ENCODE results near the gene RAD50. TPM values are rescaled to one million over a fixed set of nuclear protein-coding genes. Genes with fewer than 3 reads are reported as not detected.

RAD50 gene
- total and polyA plus RNA-seq, 5 experiments from 2014 or later = 12.0 to 36.1 (median 30.2) TPM

DNA sequence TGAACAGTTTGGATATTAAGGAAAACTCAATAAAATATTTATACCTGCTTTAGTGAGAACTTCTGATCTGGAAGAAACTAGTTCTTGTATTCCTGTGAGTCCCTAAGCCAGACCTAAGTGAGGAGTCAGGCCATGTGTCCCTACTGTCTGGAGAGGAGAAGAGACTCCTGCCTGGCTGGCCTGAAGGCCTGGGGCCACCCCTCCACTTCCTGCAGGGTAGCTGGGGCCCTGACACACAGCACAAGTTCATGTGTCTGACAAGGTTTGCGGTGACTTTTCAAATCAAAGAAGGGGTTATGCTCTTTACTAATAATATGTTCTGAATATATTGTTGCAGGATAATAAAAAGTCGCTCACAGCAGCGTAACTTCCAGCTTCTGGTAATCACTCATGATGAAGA lies 85.1 kb downstream of the RAD50 start:
- ATAC-seq (no peak), DNase-seq (no peak)
- POLR2A ChIA-PET = no interaction called here
- H3K27ac Mint-ChIP-seq = peak overlapping the region in 2 of 10 donors; percentile 24 to 50
- no peak overlapping the region for H3K4me3 Mint-ChIP-seq
- peaks cover 0 to 64% (median 28%) of the 10 kb centered on the region in 3 donors for H3K36me3 Mint-ChIP-seq
- no peaks in the 10 kb centered on the region for H3K27me3 Mint-ChIP-seq
- peaks cover 0 to 6% (median 2%) of the 10 kb centered on the region in 4 donors for H3K4me1 Mint-ChIP-seq
- peaks cover 0 to 3% (median 0%) of the 10 kb centered on the region in 9 donors for H3K9me3 Mint-ChIP-seq

DNA sequence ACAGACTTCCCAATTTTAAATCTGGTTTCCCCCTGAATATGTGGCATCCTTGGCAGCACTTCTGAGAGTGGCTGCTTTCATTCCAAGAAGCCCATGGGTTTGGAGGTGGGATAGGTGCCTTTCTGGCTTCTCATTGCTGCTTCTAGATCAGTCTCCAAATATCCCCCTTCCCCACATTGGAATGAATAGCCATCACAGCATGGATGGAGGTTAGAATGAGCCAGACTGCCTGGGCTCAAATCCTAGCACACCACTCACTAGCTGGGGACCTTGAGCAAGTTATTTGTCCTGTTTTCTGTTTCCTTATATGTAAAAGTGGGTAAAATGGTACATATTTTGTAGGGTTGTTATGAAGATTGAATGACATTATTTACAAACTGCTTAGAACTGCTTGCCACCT lies 87.4 kb downstream of the RAD50 start:
- H3K27ac Mint-ChIP-seq = peak overlapping the region in 1 of 10 donors; percentile 8
- peaks cover 11 to 42% (median 20%) of the 10 kb centered on the region in 3 donors for H3K36me3 Mint-ChIP-seq
- no peak for ATAC-seq
- peaks cover 2 to 21% (median 14%) of the 10 kb centered on the region in 9 donors for H3K9me3 Mint-ChIP-seq
- H3K27me3 Mint-ChIP-seq = no peaks in the 10 kb centered on the region
- no peak overlapping the region for H3K4me3 Mint-ChIP-seq
- DNase-seq = no peak
- H3K4me1 Mint-ChIP-seq = peaks cover 0 to 6% (median 2%) of the 10 kb centered on the region in 4 donors
- POLR2A ChIA-PET = no interaction called here

DNA sequence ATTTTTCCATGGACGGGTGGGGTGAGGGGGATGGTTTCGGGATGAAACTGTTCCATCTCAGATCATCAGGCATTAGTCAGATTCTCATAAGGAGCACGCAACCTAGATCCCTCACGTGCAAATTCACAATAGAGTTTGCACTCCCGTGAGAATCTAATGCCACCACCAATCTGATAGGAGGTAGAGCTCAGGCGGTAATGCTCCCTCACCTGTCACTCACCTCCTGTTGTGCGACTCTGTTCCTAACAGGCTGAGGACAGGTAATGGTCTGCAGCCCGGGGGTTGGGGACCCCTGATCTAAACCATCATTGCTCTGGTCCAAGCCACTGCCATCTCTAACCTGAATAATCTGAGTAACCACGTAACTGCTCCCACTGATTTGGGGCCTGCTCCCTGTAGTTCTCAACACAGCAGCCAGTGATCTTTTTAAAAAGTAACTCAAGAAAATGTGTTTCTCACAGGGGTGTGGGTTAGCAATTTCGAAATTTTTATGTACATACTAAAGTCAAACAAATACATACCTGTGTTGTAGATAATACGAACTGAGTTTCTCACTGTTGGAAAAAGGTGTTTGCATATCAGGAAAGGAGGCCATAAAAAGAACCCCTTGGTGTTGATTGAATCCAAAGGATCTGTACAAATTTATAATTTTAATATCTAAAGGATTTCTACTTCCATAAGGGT lies 89.9 kb downstream of the RAD50 start:
- DNase-seq = no peak
- ATAC-seq = no peak
- Mint-ChIP-seq H3K27me3 (peaks cover 0 to 3% (median 0%) of the 10 kb centered on the region in 5 donors), H3K36me3 (peaks cover 12 to 19% (median 15%) of the 10 kb centered on the region in 3 donors), H3K4me3 (no peak overlapping the region), H3K4me1 (peaks cover 0 to 6% (median 0%) of the 10 kb centered on the region in 4 donors), H3K27ac (no peak overlapping the region), H3K9me3 (peaks cover 4 to 40% (median 14%) of the 10 kb centered on the region in 9 donors)
- POLR2A ChIA-PET = no interaction called here

DNA sequence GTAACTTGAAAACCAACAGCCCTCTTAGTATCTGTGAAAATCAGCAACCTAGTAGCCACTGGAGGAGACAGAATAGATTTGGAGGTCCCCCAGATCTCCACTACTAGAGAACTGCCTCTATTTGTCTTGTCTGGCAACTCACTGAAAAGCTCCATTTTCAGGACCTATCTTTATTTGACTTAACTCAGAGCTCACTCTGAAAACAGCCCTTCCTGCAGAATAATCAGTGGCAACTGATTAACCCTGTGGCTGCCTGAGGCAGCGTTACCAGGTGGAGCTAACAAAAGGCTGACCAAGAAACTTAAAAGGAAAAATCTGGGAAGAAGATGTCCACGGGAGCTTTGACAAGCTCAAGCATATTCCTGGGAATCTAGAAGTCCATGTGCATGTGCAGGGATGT lies 90.7 kb downstream of the RAD50 start:
- peaks cover 8 to 40% (median 17%) of the 10 kb centered on the region in 9 donors for H3K9me3 Mint-ChIP-seq
- ATAC-seq (no peak), DNase-seq (no peak)
- H3K4me3 Mint-ChIP-seq = no peak overlapping the region
- H3K4me1 Mint-ChIP-seq = peaks cover 0 to 6% (median 0%) of the 10 kb centered on the region in 4 donors
- POLR2A ChIA-PET = no interaction called here
- peaks cover 0 to 7% (median 0%) of the 10 kb centered on the region in 5 donors for H3K27me3 Mint-ChIP-seq
- H3K27ac Mint-ChIP-seq = no peak overlapping the region
- peaks cover 9 to 17% (median 12%) of the 10 kb centered on the region in 3 donors for H3K36me3 Mint-ChIP-seq

- H3K27me3 Mint-ChIP-seq = peaks cover 0 to 8% (median 0%) of the 10 kb centered on the region in 5 donors
- no peak for DNase-seq
- H3K4me3 Mint-ChIP-seq = no peak overlapping the region
- POLR2A ChIA-PET = no interaction called here
- peaks cover 0 to 5% (median 0%) of the 10 kb centered on the region in 4 donors for H3K4me1 Mint-ChIP-seq
- H3K27ac Mint-ChIP-seq = no peak overlapping the region
- no peak for ATAC-seq
- H3K9me3 Mint-ChIP-seq = peaks cover 8 to 40% (median 17%) of the 10 kb centered on the region in 9 donors
- peaks cover 3 to 17% (median 4%) of the 10 kb centered on the region in 3 donors for H3K36me3 Mint-ChIP-seq
Measured at GRCh38 chr5:132648355-132648754, 91.6 kb downstream of the RAD50 start.

GRCh38 chr5:132651838-132652469 lies 95.2 kb downstream of the RAD50 start:
- H3K27ac Mint-ChIP-seq = no peak overlapping the region
- ATAC-seq = no peak
- H3K4me1 Mint-ChIP-seq = peaks cover 4 to 7% (median 6%) of the 10 kb centered on the region in 4 donors
- peaks cover 0 to 17% (median 0%) of the 10 kb centered on the region in 3 donors for H3K36me3 Mint-ChIP-seq
- DNase-seq = no peak
- POLR2A ChIA-PET = no interaction called here
- no peak overlapping the region for H3K4me3 Mint-ChIP-seq
- H3K27me3 Mint-ChIP-seq = peaks cover 9 to 29% (median 15%) of the 10 kb centered on the region in 5 donors
- H3K9me3 Mint-ChIP-seq = peaks cover 8 to 40% (median 17%) of the 10 kb centered on the region in 9 donors

DNA sequence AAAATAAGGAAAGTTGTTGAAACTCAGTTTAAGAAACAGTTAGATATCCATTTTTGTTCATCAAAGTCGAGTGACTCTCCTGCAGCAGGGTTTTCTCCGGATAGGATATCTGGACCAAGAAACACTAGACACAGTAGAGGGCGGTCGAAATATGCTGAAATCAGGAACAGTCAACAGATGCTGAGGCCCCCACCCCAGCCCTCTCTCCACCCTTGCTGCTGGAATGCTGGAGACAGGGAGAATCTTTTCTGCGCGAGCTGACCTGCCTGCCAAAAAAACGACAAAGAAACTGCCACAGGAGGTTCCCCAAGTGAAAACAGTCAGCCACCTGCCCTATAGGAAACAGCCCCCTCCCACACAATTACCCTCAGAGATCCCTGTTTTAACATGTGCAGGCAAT lies 96.9 kb downstream of the RAD50 start:
- POLR2A ChIA-PET = interaction anchor here (0.6 kb wide), 1 partner anchor 95 kb away, joined by 4 read pairs; no protein-coding TSS in a partner anchor
- Mint-ChIP-seq H3K4me1 (peaks cover 7 to 14% (median 10%) of the 10 kb centered on the region in 4 donors), H3K4me3 (no peak overlapping the region), H3K27me3 (peaks cover 23 to 37% (median 29%) of the 10 kb centered on the region in 5 donors), H3K36me3 (peaks cover 0 to 6% (median 0%) of the 10 kb centered on the region in 3 donors), H3K9me3 (peaks cover 2 to 23% (median 7%) of the 10 kb centered on the region in 9 donors), H3K27ac (no peak overlapping the region)
- no peak for DNase-seq
- ATAC-seq = no peak

DNA sequence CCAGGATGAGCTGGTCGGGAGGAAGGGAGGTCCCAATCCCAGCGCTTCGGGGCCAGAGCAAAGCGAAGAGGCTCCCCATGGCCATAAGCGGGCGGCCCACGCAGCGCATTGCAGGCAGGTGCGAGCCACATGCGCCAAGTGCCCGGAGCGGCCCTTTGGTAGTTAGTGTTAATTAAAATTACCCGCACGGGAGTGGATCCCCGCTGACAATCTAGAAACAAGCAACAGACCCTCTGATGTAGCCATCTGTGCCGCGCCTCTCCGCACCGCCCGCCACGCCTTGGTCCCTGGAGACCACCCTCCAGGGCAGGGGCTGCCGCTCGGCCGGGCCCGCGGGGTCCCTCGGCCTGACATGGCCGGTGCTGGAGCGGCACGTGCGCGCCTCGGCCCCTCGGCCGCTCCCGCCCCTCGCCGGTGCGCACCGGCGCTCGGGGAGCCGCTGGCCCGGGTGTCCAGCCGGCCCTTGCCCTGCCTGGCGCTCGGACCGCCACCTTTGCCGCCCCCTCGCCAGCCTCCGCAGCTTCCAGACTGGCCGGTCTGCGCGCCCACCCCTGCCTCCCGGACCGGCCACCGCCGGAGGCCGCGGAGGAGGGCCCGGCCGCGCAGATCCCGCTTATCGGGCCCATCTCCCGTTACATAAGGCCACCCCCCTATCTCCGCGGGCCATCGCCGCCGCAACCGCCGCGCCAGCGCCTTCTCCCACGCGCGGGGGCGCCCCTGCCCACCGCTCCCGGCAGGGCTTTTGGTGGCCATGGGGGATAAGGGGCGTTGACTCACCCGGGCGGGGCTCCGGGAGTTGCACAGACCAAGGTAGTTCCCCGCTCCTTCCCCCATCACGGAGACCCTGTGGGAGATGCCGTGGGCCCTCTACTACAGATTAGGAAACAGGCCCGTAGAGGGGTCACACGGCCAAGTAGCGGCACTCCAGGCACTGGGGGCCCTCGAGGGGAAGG lies 99.3 kb downstream of the RAD50 start:
- Mint-ChIP-seq H3K27me3 (peaks cover 25 to 56% (median 28%) of the 10 kb centered on the region in 5 donors), H3K4me3 (peak overlapping the region; percentile 15 to 78 (median 63)), H3K4me1 (peaks cover 7 to 14% (median 10%) of the 10 kb centered on the region in 4 donors), H3K27ac (peak overlapping the region in 2 of 10 donors; percentile 69 to 77), H3K36me3 (peaks cover 0 to 5% (median 0%) of the 10 kb centered on the region in 3 donors), H3K9me3 (peaks cover 0 to 6% (median 4%) of the 10 kb centered on the region in 9 donors)
- ATAC-seq = peak; percentile 46 to 58
- POLR2A ChIA-PET = no interaction called here
- DNase-seq = peak in 7 of 10 donors; percentile 11 to 33 (median 24)

DNA sequence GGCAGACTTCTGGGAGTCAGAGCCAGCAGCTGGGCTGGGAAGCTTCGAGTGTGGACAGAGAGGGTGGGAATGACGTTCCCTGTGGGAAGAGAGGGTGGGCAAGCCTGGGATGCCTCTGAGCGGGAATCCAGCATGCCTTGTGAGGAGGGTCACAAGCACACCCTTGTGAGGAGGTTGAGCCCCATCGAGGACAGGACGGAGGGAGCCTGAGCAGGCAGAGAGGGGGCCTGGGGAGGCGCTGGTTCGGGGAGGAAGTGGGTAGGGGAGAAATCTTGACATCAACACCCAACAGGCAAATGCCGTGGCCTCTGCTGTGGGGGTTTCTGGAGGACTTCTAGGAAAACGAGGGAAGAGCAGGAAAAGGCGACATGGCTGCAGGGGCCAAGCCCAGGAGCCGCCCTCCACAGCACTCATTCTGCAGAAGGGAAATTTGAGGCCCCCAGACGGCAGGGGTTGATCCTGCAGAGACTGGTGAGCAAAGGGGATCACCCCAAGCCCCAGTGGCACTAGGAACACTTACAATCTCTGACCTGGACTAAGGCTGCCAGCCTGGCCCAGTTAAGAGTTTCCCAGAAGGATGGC lies 100.1 kb downstream of the RAD50 start:
- Mint-ChIP-seq H3K27ac (peak overlapping the region in 2 of 10 donors; percentile 69 to 77), H3K27me3 (peaks cover 25 to 57% (median 28%) of the 10 kb centered on the region in 5 donors), H3K9me3 (peaks cover 0 to 4% (median under 1%) of the 10 kb centered on the region in 9 donors), H3K4me1 (peaks cover 7 to 14% (median 10%) of the 10 kb centered on the region in 4 donors), H3K4me3 (peak overlapping the region; percentile 15 to 78 (median 63)), H3K36me3 (peaks cover 0 to 3% (median 0%) of the 10 kb centered on the region in 3 donors)
- POLR2A ChIA-PET = no interaction called here
- peak in 1 of 2 donors; percentile 64 for ATAC-seq
- peak in 2 of 10 donors; percentile 16 to 18 for DNase-seq

DNA sequence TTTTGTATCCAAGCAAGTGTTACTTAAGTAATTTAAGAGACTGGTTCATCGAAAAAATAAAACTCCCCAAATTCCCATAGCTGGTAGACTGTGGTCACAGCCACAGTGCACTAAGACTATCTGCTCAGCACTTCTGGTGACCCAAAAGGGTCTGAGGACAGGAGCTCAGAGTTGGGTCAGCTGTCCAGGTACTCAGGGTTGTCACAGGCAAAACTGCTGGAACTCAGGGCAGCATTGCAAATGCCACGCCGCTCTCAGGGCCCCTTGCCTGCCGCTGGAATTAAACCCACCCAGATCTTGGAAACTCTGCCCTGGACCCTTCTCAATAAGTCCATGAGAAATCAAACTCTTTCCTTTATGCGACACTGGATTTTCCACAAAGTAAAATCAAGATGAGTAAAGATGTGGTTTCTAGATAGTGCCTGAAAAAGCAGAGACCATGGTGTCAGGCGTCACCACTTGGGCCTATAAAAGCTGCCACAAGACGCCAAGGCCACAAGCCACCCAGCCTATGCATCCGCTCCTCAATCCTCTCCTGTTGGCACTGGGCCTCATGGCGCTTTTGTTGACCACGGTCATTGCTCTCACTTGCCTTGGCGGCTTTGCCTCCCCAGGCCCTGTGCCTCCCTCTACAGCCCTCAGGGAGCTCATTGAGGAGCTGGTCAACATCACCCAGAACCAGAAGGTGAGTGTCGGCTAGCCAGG lies 101.1 kb downstream of the RAD50 start, which contains the start of gene IL13:
IL13 (plus strand) TSS at position 498 of the 705 bp plus-strand sequence; CDS start at position 512, 14 bp downstream.
- POLR2A ChIA-PET = no interaction called here
- no peak for DNase-seq
- Mint-ChIP-seq H3K4me1 (peaks cover 7 to 14% (median 10%) of the 10 kb centered on the region in 4 donors), H3K9me3 (no peaks in the 10 kb centered on the region), H3K4me3 (peak within 1 kb of the TSS in 9 of 10 donors; percentile 52 to 78 (median 66)), H3K27me3 (peaks cover 22 to 57% (median 28%) of the 10 kb centered on the region in 5 donors), H3K27ac (peak within 1 kb of the TSS in 2 of 10 donors; percentile 43 to 77), H3K36me3 (no peaks in the 10 kb centered on the region)
- ATAC-seq = no peak
